Dedifferentiated amniotic fluid mesenchymal stem cell (primary cell): ENCODE results near the gene GALNT15.
A peak's percentile ranks its signal among the peaks of the same experiment; 100 is the strongest.

Experiments used
- DNase-seq: peaks from one replicate; pipeline ENCODE4 v3.0.0-alpha.2; 2016; ENCODE audit errors: extremely low spot score

GALNT15 gene

GRCh38 chr3:16227566-16227965 lies 53.1 kb downstream of the GALNT15 start:
- DNase-seq, result no peak

GRCh38 chr3:16229681-16230080 lies 55.2 kb downstream of the GALNT15 start:
- DNase-seq, result no peak

- no peak for DNase-seq
Measured at GRCh38 chr3:16231983-16232382, 57.5 kb downstream of the GALNT15 start.

- DNase-seq, result no peak
Measured at GRCh38 chr3:16233806-16234205, 59.3 kb downstream of the GALNT15 start.

GRCh38 chr3:16234281-16234680 lies 59.8 kb downstream of the GALNT15 start:
- DNase-seq, result no peak

- DNase-seq, result no peak
Measured at GRCh38 chr3:16236030-16236639, 61.7 kb downstream of the GALNT15 start.

GRCh38 chr3:16236856-16237393 lies 62.4 kb downstream of the GALNT15 start:
- no peak for DNase-seq

GRCh38 chr3:16239086-16239770 lies 64.7 kb downstream of the GALNT15 start:
- DNase-seq, result no peak

- no peak for DNase-seq
Measured at GRCh38 chr3:16239780-16240179, 65.3 kb downstream of the GALNT15 start.

GRCh38 chr3:16240229-16241023 lies 65.9 kb downstream of the GALNT15 start:
- DNase-seq, result peak; percentile 54

- DNase-seq, result no peak
Measured at GRCh38 chr3:16241225-16241624, 66.7 kb downstream of the GALNT15 start.

- no peak for DNase-seq
Measured at GRCh38 chr3:16242177-16242576, 67.7 kb downstream of the GALNT15 start.

GRCh38 chr3:16243706-16244490 lies 69.4 kb downstream of the GALNT15 start:
- no peak for DNase-seq

GRCh38 chr3:16245609-16246008 lies 71.1 kb downstream of the GALNT15 start:
- DNase-seq, result no peak

- peak; percentile 85 for DNase-seq
Measured at GRCh38 chr3:16247282-16248061, 73.0 kb downstream of the GALNT15 start.

- DNase-seq, result no peak
Measured at GRCh38 chr3:16248556-16248955, 74.1 kb downstream of the GALNT15 start.

GRCh38 chr3:16249336-16249735 lies 74.9 kb downstream of the GALNT15 start:
- DNase-seq, result no peak

- DNase-seq, result no peak
Measured at GRCh38 chr3:16249886-16250285, 75.4 kb downstream of the GALNT15 start.

- no peak for DNase-seq
Measured at GRCh38 chr3:16251316-16252085, 77.0 kb downstream of the GALNT15 start.
